GM10847 (cell line): ENCODE data around the gene INTS2.

ENCODE experiments used
- POLR2A ChIP-seq: IDR thresholded peaks from 2 replicates; pipeline ENCODE4 v1.6.1; 2011; ENCODE audit not compliant: insufficient read length; ENCODE audit errors: extremely low read depth

Gene INTS2

DNA sequence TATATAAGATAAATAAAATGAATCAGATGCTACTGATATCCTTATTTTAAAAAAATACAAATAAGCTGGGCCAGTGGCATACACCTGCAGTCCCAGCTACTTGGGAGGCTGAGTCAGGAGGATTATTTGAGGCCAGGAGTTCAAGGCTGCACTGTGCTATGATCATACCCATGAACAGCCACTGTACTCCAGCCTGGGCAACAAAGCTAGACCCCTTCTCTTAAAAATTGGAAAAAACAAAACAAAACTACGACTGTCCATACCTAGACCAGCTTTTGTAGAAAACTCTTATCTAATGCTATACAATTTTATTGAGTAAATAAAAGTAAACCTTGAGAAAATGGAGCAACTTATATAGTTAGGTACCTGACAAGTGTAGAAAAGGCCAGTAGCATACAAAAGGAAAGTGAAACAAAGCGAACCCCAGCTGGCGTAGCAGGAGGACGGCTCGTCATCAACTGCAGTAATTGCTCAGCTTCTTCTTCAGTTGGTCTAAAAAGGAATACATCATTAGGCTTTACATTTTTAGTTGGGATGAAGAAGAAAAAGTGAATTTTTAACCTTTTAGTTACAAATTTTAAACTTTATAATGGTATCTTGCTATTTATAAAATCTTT lies 23.6 kb downstream of the INTS2 start:
- TF ChIP-seq POLR2A = no peak

DNA sequence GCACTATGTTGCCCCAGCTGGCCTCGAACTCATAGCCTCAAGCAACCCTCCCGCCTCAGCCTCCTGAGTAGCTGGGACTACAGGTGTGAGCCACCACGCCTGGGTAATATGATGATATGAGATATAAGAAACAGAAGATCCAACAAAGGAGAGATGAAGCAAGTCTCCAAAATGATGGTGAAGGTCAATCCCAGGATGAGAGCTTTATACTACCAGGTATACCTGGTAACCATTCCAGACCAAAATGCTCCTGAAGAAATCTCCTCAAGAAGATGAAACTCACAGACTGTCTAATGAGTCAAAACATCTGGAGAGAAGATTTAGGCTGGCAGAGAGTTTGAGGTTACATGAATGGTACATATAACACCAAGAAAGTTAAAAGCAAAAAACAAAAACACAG lies 24.5 kb downstream of the INTS2 start:
- no peak for TF ChIP-seq POLR2A

GRCh38 chr17:61897548-61898180 lies 30.1 kb downstream of the INTS2 start:
- TF ChIP-seq POLR2A = no peak

GRCh38 chr17:61895391-61895790 lies 32.4 kb downstream of the INTS2 start:
- TF ChIP-seq POLR2A = no peak

- TF ChIP-seq POLR2A = no peak
Measured at GRCh38 chr17:61884864-61885263, 42.9 kb downstream of the INTS2 start.

DNA sequence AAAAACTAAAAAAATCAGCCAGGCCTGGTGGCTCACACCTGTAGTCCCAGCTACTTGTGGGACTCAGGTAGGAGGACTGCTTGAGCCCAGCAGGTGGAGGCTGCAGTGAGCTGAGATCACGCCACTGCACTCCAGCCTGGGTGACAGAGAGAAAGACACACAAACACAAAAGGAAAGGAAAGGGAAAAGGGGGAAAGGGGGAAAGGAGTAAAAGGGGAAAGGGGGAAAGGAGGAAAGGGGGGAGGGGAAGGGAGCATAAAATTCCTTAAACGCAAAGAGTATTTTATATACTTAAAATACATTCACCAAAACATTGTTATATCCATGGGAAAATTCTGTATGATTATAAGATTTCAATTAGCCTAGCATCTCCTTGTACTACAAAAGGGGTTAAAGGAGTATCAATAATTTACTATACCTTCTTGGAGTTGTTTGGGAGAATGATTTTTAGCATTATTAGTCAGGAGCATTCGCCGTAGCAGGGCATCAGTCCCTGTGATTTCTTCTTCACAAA lies 47.1 kb downstream of the INTS2 start:
- TF ChIP-seq POLR2A = no peak

DNA sequence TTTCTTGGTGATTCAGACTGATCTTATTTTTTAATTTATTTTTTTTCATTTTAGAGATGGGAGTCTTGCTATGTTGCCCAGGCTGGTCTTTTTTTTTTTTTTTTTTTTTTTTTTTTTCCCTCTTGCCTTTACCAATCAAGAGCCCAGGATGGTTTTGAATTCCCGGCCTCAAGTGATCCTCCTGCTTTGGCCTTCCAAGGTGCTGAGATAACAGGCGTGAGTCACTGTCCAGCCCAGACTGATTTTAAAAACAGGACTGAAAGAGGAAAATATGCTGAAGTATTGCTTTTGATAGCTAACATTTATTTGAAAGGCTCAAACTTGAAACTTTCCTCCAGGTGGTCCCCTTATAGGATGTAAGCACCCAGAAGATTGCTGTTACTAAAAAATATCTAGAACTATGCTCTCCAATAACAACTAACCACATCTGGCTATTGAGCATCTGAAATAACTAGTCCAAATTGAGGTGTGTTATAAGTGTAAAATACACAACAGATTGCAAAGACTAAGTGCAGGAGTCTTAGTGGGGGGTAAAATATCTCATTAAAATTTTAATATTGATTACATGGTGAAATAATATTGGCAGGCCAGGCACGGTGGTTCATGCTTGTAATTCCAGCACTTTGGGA lies 48.7 kb downstream of the INTS2 start:
- no peak for TF ChIP-seq POLR2A

DNA sequence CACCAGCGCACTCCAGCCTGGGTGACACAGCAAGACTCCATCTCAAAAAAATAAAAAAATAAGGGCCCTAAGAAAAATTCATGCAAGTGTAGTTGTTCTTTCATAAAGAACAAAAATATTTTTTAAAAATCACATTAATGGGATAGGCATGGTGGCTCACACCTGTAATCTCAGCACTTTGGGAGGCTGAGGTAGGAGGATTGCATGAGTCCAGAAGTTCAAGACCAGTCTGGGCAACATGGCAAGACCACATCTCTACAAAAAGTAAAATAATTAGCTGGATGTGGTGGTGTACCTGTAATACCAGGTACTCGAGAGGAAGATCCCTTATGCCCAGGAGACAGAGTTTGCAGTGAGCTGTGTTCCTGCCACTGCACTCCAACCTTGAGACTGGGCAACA lies 49.3 kb downstream of the INTS2 start:
- TF ChIP-seq POLR2A = no peak

- no peak for TF ChIP-seq POLR2A
Measured at GRCh38 chr17:61877837-61878236, 49.9 kb downstream of the INTS2 start.

- TF ChIP-seq POLR2A = no peak
Measured at GRCh38 chr17:61875804-61876203, 52.0 kb downstream of the INTS2 start.

- no peak for TF ChIP-seq POLR2A
Measured at GRCh38 chr17:61875285-61875684, 52.5 kb downstream of the INTS2 start.

DNA sequence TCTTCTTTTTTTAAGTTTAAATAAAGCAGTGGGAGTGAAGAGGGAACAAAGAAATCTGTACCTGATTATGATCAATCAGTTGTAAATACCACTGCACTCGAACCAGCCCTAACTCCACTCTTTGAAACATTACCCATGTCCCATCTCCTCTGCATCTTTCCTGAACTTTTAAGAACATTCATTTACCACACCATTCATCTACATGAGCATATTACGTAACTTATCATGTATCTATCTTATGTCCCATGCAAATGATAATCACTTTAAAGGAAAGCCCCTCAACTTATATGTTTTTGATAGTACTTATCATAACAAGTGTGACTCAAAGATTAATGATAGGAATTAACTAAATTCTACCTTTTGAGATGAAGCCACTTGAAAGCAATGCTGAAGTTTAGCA lies 53.7 kb downstream of the INTS2 start:
- TF ChIP-seq POLR2A = no peak

DNA sequence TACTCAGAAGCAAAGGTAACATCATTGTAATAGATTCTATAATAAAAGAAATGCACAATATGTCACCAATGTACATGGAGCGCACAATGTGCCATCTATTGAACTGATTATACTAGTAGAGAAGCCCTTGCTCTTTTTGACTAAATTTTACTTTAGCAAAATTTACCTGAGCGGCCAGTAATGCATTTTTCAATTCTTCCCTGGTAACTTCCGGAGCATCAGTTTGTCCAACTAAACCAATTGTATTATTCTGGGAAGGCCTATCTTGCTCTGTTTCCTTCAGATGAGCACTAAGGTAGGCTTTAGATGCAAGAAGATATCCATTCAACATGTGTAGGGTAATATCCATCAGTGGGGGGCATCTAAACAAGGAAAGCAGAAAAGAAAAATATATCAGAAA lies 55.7 kb downstream of the INTS2 start:
- TF ChIP-seq POLR2A = no peak

DNA sequence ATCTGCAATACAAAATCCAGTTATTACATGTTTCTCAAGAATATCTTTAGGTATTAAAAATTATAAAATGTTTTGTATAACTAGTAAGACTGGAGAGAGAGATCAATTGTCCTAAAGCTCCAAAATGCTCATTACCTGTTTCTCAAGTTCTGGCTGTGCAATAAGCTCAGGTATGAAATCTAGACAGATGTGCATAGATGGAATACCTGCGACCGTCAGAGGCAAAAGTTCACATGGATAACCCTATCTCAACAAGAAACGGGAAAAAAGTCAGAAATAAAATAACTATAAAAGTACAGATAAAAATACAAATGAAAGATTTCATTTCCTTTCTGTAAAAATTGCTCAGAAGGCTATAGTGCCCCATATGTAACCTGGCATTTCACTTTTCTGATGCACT lies 58.6 kb downstream of the INTS2 start:
- TF ChIP-seq POLR2A = no peak

GRCh38 chr17:61868074-61868473 lies 59.7 kb downstream of the INTS2 start:
- TF ChIP-seq POLR2A = no peak

DNA sequence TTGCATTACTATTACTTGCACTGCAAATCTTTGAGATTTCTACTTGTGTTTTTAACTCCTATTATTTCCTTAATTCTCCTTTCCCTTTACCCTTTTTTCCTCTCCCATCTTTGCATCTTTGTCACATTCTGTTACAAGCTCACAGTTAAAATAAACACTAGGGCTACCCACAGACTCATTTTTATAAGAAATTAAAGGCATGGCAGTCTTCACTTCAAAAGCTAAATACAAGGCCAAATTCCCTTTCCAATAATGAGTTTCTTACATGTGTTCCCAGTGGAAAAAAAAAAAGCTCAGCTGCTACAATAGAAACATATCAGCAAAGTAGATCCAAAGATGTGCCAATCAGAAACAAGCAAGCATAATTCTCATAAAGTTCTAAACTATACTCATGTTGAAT lies 60.7 kb downstream of the INTS2 start:
- no peak for TF ChIP-seq POLR2A

DNA sequence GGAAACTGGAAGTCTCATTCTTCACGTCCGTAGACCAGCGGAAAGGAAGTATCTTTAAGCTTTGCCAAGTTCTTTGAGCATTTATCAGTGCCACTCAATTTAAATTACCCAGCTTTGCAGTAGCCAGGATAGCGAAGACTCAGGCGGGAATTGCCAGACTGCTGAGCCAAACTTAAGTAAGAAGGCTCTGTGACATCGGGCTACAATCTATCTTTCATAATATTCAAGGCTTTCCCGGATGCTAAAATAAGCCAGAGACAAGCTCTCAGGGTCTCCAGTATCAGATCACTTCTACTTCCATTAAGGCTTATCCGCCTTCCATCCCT lies 64.0 kb downstream of the INTS2 start:
- no peak for TF ChIP-seq POLR2A
